ENCODE measurements around the gene SLC6A9. TPM values are rescaled to one million over a fixed set of nuclear protein-coding genes. Genes with fewer than 3 reads are reported as not detected.

The SLC6A9 gene
- polyA plus RNA-seq, 4 donors: 5.6 to 8.9 (median 7.7) TPM

GRCh38 chr1:43951021-43951985 is 80.0 kb downstream of the SLC6A9 start:
- no peak for DNase-seq (ENCODE audit: low read depth in 4 of 4, low spot score in 3 of 4)

GRCh38 chr1:43949678-43950077 is 81.6 kb downstream of the SLC6A9 start:
- no peak for DNase-seq (ENCODE audit: low read depth in 4 of 4, low spot score in 3 of 4)

- DNase-seq (ENCODE audit: low read depth in 4 of 4, low spot score in 3 of 4): no peak
Observed at GRCh38 chr1:43947874-43948437, 83.3 kb downstream of the SLC6A9 start.

- DNase-seq (ENCODE audit: low read depth in 4 of 4, low spot score in 3 of 4): no peak
Observed at GRCh38 chr1:43947061-43947873, 84.0 kb downstream of the SLC6A9 start.

Other genes starting within 250 kb of the SLC6A9 start
- 1 to 10 TPM; 1.1 to 2.8 (median 2.0) TPM for gene ARTN, start 97.7 kb downstream of the SLC6A9 start, polyA plus RNA-seq (ENCODE audit: insufficient read length in 4 of 4)
- 10 to 100 TPM; 23.4 to 46.2 (median 36.1) TPM for gene IPO13, start 84.5 kb downstream of the SLC6A9 start, polyA plus RNA-seq (ENCODE audit: insufficient read length in 4 of 4)
- gene DPH2, start 61.5 kb downstream of the SLC6A9 start, polyA plus RNA-seq (ENCODE audit: insufficient read length in 4 of 4): 10 to 100 TPM; 15.6 to 23.5 (median 20.5) TPM
- gene ATP6V0B, start 56.5 kb downstream of the SLC6A9 start, polyA plus RNA-seq (ENCODE audit: insufficient read length in 4 of 4): 100 to 1,000 TPM in 3 of 4 donors, 10 to 100 TPM in 1; 69.3 to 158 (median 130) TPM
- 10 to 100 TPM; 36.3 to 55.4 (median 41.8) TPM for gene B4GALT2, start 52.3 kb downstream of the SLC6A9 start, polyA plus RNA-seq (ENCODE audit: insufficient read length in 4 of 4)
- gene CCDC24, start 39.9 kb downstream of the SLC6A9 start, polyA plus RNA-seq (ENCODE audit: insufficient read length in 4 of 4): 10 to 100 TPM in 3 of 4 donors, 1 to 10 TPM in 1; 3.2 to 29.8 (median 16.4) TPM
- gene KLF17, start 87.4 kb upstream of the SLC6A9 start, polyA plus RNA-seq (ENCODE audit: insufficient read length in 4 of 4): under 1 TPM in 2 of 4 donors, not detected in 2; 0.16 to 0.93 TPM
- gene KLF18, start 110.2 kb upstream of the SLC6A9 start, polyA plus RNA-seq (ENCODE audit: insufficient read length in 4 of 4): not detected
- gene DMAP1, start 182.0 kb upstream of the SLC6A9 start, polyA plus RNA-seq (ENCODE audit: insufficient read length in 4 of 4): 10 to 100 TPM; 42.9 to 72.5 (median 52.6) TPM